ENCODE data around the gene ZER1.
A peak's percentile ranks its signal among the peaks of the same experiment; 100 is the strongest.
"Not testable (repeated sequence)": the region's sequence is repeated elsewhere in the genome, so short reads cannot be mapped to it uniquely, and the experiment has no call there.

Gene ZER1

DNA sequence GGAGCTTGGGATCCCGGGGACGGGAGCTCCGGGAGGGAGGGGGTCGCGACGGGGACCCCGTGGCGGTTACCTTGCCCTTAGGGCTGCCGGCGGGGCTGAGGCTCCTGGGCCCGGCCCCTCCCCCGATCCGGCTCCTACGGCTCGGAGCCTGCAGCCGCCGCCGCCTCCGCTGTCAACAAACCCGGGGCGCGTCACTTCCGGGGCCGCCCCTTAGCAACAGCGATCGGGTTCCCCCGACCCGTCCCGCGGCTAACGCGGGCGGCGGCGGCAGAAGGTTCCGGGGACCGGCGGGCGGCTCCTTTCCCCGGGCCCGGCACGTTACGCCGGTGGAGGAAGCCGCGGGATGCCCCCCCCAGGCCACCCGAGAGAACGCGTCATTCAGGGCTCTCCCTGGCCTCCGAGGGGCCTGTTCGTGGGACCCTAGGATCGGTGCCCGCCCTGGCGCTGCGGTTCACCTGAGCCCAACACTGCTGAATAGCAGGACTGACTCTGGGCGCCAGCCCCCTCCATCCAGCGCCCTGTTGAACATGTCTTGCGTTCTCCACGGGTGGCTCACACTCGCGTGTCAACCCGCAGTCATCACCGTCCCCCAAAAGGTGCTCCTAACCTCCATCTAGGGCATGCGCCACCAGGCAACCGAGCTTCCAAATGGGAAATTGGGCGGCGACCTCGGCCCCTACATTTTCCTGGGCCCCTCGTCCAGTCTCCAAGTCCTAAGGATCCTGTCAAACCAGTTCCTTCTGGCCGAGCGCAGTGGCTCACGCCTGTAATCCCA lies at the start of gene ZER1:
ZER1 (minus strand) TSS at position 183 of the 775 bp plus-strand sequence. CDS start 16,362 bp downstream, outside the sequence.
- DNase-seq (ENCODE audit: low spot score), result peak; percentile 95

DNA sequence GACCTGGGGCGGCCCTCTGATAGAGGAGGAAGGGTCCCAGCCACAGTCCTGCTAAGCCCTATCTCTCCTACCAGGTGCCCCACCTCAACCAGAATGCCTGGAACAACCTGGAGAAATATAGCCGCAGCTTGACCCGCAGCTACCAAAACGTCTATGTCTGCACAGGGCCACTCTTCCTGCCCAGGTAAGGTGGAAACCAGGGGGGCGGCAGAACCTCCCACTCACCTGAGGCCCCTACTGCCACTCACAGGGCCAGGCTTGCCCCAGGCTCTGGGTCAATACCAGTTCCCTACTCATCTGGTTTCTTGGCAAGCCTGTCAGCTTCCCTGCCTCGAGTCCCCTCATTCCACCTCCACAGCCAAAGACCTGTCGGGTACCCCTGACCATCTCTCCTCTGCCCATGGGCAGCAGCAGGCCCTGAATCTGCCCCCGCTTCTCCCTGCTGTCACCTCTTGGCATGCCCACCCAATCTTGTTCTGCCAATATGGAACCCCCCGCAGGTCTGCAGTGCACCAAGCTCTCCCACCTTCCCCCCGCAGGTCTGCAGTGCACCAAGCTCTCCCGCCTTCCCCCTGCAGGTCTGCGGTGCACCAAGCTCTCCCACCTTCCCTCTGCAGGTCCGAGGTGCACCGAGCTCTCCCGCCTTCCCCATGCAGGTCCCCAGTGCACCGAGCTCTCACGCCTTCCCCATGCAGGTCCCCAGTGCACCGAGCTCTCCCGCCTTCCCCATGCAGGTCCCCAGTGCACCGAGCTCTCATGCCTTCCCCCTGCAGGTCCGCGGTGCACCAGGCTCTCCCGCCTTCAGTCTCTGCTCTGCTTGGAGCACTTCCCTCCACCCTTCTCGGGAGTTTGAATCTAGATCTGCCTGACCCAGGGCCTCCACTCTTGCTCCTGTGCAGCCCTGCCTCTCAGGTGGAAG lies 49.2 kb upstream of the ZER1 start:
- no peak for DNase-seq (ENCODE audit: low spot score)

DNA sequence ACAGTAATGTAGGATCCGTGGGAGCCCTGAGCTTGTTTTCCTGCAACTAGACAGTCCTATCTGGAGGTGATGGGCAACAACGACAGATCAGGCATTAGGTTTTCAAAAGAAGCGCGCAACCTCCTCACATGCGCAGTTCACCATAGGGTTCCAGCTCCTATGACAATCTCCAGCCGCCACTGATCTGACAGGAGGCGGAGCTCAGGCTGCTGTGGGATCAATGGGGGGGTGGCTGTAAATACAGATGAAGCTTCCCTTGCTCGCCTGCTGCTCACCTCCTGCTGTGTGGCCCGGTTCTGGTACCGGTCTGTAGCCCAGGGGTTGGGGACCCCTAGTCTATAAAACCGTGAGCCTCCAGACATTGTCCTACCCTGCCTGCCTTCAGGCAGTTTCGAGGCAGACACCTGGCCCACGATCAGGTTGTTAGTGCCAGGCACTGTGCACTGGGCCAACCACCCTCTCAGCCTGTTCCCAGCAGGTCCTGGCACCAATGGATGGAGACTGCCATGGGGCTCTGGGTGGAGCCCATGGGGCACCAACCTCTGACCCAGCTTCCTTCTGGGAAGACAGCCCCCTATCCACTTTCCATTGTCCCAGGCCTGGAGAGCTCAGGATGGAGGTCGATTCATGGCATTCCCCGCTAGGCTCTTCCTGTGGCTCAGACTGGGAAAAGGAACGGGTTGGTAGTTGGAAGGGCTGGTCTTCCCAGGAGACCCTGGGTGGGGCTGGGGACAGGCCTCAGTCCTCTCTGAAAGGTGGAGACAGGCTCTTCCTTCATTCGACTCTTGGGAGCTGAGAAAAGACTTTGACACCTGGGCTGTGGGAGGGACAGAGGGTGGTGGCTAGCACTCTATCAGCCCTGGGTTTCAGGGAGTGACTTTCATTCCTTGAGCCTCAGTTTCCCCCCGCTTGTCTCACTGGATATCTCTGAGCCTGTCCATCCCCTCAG lies 48.3 kb upstream of the ZER1 start:
- DNase-seq (ENCODE audit: low spot score), result peak; percentile 78

- DNase-seq (ENCODE audit: low spot score), result peak; percentile 71
These were observed 47.4 kb upstream of the ZER1 start for GRCh38 chr9:128818839-128819715.

- peak; percentile 99 for DNase-seq (ENCODE audit: low spot score)
These were observed 46.5 kb upstream of the ZER1 start, which contains the start of gene ENDOG for GRCh38 chr9:128818099-128818838. Gene ENDOG, plus strand, starts transcription at chr9:128818500. Its CDS starts 185 bp downstream, at chr9:128818685.

DNA sequence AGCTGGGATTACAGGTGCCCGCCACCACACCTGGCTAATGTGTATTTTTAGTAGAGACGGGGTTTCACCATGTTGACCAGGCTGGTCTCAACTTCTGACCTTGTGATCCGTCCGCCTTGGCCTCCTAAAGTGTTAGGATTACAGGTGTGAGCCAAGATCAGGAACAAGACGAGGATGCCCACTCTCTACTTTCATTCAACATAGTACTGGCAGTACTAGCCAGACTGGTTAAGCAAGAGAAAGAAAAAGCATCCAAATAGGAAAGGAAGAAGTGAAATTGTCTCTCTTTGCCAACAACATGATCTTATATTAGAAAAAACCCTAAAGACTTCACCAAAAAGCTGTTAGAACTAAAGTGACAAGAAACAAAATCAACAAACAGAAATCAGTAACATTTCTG lies 39.1 kb upstream of the ZER1 start:
- no peak for DNase-seq (ENCODE audit: low spot score)

DNA sequence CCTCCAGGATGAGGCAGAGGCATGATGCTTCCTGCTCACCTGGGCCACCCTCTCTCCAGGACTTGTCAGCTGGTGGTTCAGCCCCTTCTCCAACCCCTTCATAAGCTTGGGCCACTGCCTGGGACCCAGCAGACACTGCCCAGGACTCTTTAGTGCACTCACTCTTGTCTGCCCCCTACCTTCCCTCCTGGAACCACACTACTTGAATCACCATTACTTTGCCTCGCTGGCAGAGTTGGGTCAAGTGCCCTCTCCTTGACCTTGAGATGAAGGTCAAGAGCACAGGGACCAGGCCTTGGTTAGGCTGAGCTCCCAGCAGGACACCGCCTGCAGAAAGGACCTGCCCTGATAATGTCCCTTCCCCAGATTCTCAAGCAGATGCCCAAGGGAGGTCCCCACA lies 38.1 kb upstream of the ZER1 start:
- no peak for DNase-seq (ENCODE audit: low spot score)

DNA sequence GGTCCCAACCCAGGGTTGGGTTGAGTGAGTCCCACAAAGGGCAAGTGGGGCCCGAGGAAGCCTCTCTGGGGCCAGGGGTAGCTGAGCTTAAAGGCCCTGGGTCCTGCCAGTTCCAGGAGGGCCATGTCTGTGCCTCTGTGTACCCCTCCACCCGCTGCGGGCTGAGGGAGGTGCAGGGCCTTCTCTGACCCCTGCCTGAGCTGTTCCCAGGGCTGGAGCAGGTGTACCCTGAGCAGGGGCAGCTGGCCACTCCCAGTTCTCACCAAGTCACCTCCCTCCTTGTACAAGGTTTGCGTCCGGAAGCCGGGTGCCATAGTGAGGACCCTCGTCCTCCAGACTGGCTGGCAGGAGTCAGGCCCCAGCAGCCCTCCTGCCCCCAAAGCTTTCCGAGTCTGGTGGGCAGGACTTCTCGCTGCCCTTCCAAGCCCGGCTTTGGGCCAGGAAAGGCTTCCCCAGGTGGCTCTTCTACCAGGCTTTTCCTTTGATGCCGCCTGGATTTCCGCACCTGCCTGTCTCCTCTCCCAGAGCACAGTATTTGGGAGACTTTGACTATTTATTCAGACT lies 37.4 kb upstream of the ZER1 start:
- DNase-seq (ENCODE audit: low spot score), result no peak

GRCh38 chr9:128808543-128808942 lies 36.8 kb upstream of the ZER1 start:
- no peak for DNase-seq (ENCODE audit: low spot score)

GRCh38 chr9:128807827-128808226 lies 36.1 kb upstream of the ZER1 start:
- DNase-seq (ENCODE audit: low spot score), result no peak

- no peak for DNase-seq (ENCODE audit: low spot score)
These were observed 33.9 kb upstream of the ZER1 start for GRCh38 chr9:128805661-128806060.

DNA sequence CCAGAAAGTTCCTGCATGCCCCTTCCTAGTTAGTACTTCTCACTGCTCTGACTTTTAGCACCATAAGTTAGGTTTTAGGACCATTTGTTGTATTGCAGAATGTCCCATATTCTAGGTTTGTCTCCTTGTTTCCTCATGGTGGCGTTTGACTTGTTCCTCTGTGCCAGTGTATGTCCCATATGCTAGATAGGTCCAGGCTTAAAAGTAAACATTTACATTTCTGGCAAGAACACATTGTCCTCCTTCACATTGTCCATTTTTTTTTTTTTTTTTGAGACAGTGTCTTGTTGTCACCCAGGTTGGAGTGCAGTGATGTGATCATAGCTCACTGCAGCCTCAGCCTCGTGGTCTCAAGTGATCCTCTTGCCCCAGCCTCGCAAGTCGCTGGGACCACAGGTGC lies 30.8 kb upstream of the ZER1 start:
- DNase-seq (ENCODE audit: low spot score), result no peak

GRCh38 chr9:128800061-128800460 lies 28.3 kb upstream of the ZER1 start:
- DNase-seq (ENCODE audit: low spot score), result no peak

DNA sequence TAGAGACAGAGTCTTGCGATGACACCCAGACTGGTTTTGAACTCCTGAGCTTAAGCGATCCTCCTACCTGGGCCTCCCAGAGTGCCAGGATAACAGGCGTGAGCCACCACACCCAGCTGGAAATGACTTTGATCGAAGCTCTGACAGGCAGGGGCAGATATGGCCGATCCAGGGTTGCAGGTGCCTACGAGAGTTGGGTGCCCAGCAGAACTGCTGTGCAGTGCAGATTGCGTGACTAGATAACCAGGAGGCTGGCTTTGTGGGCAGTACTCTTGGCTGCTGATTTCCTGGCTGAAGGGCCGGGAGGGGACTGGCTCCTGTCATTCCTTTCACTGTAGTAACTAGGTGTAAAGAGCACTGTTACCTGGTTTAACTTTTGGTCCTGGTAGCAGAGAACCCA lies 27.2 kb upstream of the ZER1 start:
- DNase-seq (ENCODE audit: low spot score), result no peak

DNA sequence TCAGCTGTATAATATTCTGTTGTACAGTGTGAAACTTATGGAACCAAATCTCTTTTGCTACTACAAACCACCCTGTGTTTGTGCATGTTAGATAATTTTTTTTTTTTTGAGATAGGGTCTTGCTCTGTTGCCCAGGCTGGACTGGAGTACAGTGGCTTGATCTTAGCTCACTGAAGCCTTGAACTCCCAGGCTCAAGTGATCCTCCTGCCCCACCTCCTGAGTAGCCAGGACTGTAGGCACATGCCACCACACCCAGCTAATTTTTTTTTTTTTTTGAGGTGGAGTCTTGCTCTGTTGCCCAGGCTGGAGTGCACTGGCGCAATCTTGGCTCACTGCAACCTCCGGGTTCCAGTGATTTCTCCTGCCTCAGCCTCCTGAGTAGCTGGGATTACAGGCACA lies 23.2 kb upstream of the ZER1 start:
- not testable (repeated sequence) for DNase-seq (ENCODE audit: low spot score)

- DNase-seq (ENCODE audit: low spot score), result no peak
These were observed 21.4 kb upstream of the ZER1 start for GRCh38 chr9:128792978-128793686.

DNA sequence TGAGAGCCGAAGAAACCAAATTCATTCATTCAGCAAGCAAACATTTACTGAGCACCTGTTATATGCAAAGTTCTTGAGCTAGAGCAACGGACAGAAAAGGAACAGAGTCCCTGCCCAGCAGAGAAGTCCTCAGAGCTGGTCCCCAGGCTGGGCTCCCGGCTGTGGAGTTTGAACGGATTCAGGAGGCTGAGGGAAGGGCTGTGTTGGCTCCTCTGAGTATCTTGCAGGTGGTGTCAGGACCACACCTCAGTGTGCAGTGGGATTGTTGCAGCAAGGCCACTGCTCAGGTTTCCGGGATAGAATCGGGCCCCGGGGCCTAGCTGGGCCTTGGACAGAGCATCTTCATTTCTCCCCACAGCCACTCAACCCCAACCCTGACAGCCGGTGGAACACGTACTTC lies 20.4 kb upstream of the ZER1 start:
- DNase-seq (ENCODE audit: low spot score), result no peak

- no peak for DNase-seq (ENCODE audit: low spot score)
These were observed 18.8 kb upstream of the ZER1 start for GRCh38 chr9:128790536-128790935.

- DNase-seq (ENCODE audit: low spot score), result no peak
These were observed 16.7 kb upstream of the ZER1 start for GRCh38 chr9:128788445-128788844.
